ENCODE data around the gene ARHGAP23.
"Not testable (repeated sequence)": the region's sequence is repeated elsewhere in the genome, so short reads cannot be mapped to it uniquely, and the experiment has no call there.

Gene ARHGAP23

GRCh38 chr17:38421171-38421841 lies 7.0 kb upstream of the ARHGAP23 start:
- DNase-seq: no peak

DNA sequence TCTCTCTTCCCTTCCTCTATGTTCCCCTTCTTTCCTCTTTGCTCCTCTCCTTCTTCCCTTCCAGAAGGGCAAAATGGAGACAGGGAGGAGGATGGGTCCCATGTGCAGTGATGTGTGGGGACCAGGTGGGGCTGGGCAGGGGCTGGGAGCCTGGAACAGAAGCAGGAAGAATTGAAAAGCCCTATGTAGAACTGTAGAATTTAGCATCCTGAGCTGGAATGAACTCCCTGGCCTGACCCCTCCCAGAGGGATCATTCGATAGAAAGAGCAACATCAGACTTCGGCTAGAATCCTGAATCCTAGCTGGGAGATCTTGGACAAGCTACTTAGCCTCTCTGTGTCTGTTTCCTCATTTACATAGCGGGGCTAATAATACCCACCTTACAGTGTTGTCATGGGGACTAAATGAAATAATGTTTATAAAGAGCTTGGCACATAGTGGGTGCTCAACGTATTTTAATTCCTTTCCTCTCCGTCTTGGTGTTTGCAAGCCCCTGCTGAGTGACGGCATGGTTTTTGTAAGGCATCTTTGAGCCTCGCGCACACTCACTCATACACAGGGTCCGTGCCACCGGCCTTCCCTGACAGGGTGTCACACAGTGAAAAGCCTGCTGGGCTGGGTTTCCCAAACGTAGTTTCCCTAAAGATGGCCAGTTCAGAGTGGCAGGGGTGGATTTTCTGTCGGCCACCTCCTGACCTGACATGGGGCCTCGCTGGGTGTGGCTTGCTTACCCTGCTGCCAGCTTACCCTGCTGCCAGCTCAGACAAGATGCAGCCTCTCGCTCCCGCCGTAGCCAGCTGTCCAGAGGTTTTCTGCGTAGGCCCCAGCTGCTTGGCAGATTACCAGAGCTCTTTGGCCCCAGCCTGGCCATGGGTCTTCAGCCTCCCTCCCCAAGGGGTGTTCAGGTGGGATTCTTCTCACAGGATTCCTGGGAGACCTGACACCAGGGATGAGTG lies 6.1 kb upstream of the ARHGAP23 start:
- no peak for DNase-seq

DNA sequence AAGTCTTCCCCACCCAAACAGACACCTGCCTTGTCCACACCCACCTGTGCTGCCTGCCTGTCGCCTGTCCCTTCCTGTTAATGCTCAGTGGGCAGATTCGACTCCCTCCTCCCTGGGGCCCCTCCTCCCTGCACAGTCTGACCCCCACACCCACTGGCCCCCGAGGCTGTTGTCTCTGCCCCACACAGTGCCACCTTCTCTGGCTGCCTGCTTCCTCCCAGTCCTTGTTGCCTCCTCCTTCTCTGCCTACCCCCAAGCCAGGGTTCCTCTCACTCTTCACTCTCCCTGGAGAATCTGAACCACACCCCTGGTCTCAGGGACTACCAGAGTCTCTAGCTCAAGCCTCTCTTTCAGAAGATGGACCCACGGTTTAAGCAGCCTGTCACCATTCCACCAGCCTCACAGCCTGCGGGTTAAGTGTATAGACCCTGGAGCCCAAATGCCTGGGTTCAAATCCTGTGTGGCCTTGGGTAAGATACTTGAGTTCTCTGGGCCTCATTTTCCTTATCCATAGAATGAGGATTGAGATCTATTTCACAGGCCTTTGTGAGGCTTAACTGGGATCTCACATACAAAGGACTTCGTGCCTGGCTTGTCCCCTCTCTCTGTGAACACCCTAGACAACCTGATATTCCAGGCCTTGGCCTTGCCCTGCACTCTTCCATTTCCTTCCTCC lies 3.8 kb upstream of the ARHGAP23 start:
- DNase-seq: no peak

DNA sequence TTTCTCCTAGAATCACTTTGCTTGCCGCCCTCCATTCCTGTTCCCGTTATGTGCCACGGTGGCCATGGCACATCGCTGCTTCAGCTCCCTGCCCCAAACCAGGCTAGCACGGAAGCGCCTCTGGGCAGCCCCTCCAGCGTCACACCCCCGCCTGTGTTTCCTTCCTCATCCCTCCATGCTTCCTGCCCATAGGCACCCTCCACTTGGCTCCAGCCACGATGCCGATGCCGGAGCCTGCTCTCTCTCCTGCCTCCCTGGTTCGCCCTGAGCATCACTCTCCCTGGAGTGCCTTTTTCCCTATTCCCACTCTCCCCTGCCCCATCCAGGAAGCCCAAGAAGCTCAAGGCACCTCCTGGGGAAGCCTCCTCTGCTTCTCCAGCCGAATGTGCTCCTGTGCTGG lies 3.2 kb upstream of the ARHGAP23 start:
- no peak for DNase-seq

DNA sequence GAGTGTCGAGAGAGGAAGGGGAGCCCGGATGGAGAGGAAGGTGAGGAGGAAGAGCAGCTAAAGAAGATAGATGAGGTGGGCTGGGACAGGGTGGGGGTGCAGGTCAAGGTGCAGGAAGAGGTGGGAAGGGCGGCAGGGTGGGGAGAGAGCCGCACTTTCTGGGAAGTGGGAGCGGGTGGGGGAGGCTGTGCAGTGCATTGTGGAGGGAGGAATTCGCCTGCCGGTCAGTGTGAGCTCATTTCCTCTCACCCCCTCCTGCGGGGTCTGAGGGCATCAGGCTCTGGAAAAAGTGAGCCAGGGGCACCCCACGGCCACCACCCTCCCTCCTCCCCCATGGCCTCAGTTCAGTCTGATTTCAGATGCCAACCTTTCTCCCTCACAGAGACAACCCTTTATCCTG lies 2.5 kb upstream of the ARHGAP23 start:
- DNase-seq: no peak

GRCh38 chr17:38426441-38426840 lies 1.8 kb upstream of the ARHGAP23 start:
- no peak for DNase-seq

DNA sequence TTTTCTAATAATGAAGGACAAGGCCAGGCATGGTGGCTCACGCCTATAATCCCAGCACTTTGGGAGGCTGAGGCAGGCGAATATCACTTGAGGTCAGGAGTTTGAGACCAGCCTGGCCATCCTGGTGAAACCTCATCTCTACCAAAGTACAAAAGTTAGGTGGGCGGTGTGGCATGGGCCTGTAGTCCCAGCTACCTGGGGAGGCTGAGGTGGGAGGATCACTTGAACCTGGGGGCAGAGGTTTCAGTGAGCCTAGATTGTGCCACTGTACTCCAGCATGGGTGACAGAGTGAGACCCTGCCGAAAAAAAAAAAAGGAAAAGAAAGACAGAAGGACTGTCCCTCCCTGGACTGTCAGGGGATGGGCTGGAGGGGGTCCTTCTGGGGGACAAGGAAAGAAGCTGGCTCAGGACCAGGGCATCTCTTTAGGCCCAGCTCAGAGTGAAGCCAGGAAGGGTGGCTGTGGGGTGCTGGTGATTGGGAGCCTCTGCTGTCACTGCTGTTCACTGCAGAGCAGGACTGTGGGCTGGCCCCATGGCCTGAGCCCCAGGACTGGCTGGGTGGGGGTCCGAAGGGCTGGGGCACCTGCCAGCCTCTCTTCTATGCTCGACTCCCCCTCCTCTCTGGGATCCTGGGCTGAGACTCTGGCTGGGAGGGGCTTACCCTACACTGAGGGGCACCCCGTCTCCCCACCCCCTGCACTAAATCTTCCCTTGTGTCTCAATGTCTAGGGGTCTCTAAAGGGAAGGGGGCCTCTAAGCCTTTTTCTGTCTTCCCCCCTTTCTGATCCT lies 909 bp upstream of the ARHGAP23 start:
- DNase-seq: no peak

DNA sequence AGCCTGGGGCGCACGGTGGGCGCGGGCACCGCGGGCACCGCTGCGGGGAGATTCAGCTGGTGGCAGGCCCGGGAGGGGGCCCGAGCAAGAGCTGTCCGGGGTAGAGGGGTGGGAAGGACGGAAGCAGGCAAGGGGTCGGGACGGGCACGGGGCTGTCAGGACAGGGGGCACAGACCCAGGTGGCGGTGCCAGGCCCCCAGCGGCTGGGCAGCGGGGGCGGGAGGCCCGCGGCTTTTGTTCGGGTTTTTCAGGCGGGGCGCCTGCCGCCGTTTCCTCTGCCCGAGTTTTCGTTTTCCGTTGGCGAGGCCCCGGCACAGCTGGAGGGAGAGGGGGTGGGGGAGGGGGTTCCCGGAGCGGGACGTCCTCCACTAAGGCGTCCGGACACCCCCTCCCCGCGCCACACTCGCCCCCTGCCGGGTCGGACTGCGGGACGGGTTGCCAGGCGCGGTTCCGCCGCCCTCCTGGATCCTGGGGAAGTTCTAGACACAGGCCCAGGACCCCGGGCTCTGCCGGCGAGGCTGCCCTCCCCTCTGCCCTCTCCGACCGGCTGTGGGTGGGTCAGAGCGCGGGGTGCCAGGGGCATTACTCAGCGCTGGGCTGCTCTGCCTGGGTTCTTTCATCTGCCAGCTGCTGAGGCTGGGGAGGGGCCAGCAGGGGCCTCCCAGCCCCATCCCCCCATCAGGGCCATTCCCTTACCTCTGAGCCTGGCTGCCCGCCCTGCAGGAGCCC lies 543 bp downstream of the ARHGAP23 start:
- DNase-seq: peak in 1 of 2 experiments; percentile 38

DNA sequence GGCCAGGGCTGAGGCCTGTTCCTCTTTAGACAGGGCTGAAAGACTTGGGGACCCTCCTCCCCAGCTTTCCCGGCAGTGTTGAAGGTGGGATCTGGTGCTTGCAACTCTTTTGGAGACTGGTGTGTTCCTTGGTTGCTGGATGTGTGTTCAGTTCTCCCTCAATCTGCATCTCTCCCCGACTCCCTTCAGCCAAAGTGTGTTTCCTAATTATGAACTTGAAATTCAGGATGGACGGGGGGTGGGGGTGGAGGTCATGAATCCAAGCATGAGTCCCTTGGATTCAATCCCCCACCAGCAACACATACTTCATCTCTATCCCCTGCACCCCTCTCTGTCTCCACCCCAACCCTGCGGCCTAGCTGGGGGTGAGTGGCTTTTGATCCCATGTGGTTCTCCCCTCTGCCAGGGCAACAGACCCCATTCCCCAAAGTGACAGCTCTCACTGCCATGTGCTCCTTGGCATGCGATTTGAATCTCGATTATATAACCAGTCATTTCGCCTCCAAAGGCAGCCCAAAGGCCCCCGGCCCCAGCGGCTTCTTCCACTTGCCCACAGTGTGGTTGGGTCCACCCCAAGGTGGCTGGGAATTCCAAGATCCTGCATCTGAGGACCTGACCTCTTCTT lies 1.3 kb downstream of the ARHGAP23 start:
- DNase-seq: no peak

GRCh38 chr17:38430316-38430715 lies 2.1 kb downstream of the ARHGAP23 start:
- DNase-seq: no peak

DNA sequence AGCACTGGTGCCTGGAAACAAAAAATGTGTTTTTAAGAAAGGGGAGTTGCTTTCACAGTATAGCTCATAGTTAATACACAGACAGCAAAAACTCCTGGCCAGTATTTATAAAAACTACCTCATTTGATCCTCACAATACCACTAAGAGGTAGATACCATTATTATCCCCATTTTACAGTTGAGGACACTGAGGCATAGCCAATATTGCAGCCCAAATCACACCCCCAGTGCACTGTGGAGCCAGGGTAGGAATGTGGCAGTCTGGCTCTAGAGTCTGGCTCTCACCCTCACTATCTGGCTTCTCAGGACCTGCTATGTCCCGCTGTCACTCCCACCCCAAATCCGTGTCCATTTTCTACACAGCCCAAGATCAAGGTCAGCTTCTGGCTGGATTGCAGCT lies 2.6 kb downstream of the ARHGAP23 start:
- no peak for DNase-seq

GRCh38 chr17:38431346-38432145 lies 3.3 kb downstream of the ARHGAP23 start:
- DNase-seq: no peak

DNA sequence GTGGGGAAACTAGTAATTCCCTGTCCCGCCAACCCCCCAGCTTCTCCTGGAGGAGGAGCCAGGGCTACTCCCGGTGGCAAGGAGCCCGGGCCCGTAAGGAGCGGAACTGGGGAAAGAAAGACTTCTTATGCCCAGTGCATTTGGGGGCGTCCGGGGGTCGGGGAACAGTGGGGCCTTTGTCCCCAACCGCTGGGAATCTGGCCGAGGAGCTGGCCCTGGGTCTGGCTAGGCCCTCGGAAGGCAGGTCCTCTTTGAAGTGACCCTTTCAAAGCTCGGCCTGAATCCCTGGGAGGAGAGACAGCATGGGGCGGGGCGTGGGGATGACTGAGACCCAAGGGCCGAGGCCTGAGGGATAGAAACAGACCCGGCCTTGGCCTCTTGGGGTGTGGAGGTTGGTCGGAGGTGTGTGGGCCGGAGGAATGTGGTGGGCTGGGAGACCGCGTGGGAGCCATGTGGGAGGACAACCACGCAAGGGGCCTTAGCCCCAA lies 6.0 kb downstream of the ARHGAP23 start:
- no peak for DNase-seq

DNA sequence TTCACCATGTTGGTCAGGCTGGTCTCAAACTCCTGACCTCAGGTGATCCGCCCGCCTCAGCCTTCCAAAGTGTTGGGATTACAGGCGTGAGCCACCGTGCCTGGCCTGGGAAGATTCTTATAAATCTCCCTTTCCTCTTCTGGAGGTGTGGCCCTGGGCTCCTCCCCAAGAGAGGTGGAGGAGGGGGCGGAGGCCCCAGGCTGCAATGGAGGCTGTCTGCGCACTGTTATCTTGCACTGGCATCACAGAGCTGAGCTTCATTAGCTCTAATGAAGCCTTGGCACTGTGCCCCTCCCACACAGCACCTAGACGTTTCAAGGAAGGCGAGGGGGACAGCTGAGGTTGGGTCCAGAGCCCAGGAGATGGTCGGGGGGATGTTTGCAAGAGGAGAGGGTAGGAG lies 7.5 kb downstream of the ARHGAP23 start:
- DNase-seq: no peak

GRCh38 chr17:38436386-38436785 lies 8.1 kb downstream of the ARHGAP23 start:
- no peak for DNase-seq

- DNase-seq: not testable (repeated sequence)
Measured at GRCh38 chr17:38437313-38437712, 9.0 kb downstream of the ARHGAP23 start.

DNA sequence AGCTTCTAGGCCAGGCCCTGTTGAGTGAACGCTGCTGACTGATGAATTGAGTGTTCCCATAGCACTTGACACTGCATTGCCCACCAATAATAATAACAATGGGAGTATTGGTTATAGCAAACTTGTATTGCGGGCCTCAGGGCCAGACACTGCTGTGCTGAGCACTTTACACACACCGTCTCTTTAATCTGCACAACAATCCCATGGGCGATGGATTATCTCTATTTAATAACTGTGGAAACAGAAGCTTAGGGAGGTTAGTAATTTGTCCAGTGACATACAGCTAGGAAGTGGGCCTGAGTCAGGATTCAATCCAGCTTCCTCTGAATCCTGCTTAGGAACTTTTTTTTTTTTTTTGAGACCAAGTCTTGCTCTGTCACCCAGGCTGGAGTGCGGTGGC lies 11.2 kb downstream of the ARHGAP23 start:
- no peak for DNase-seq

- no peak for DNase-seq
Measured at GRCh38 chr17:38440614-38441397, 12.5 kb downstream of the ARHGAP23 start.

DNA sequence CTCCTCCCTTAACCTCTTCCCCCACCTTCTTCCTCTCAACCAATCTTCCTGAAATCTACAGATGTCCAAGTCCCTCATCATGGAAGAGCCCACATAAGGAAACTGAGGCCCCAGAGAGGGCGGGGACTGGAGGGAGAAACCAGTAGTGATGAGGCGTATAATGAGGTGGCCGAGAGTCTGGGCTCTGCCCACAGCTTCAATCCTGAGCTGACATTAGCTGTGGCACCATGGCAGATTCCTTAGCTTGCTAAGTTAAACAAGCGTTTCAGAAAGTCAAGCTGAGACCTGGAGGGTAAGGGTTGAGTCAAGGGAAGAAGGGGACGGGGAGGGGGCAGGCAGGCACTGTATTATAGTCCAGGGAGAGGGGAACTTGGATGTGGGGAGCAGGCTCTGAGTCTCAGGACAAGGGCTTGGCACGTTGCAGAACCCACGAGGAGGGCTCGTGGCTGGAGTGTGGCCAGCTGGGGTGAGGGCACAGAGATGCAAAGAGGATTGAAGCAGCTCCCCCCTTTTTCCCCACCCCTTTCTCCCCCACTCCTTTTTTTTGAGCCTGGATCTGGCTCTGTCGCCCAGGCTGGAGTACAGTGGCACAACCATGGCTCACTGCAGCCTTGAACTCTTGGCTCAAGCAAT lies 13.3 kb downstream of the ARHGAP23 start:
- DNase-seq: no peak
